ENCODE measurements around the gene CENPB. TPM values are rescaled to one million over a fixed set of nuclear protein-coding genes. Genes with fewer than 3 reads are reported as not detected.

Gene CENPB
- total RNA-seq, 1 experiment from 2014 or later = 108 TPM

- Histone ChIP-seq H3K4me1 (ENCODE audit: insufficient read depth, low read length, poor library complexity, severe bottlenecking) (peaks cover 14% of the 10 kb centered on the region), H3K27ac (ENCODE audit: low read depth, low read length, poor library complexity, severe bottlenecking) (peak overlapping the region; percentile 48), H3K9me3 (ENCODE audit: low read depth, low read length, poor library complexity, severe bottlenecking) (no peaks in the 10 kb centered on the region), H3K4me3 (ENCODE audit: low read depth, low read length, poor library complexity, severe bottlenecking) (no peak overlapping the region), H3K36me3 (ENCODE audit: insufficient read depth, low read length, poor library complexity, severe bottlenecking) (peaks cover 6% of the 10 kb centered on the region), H3K27me3 (replicated peaks; ENCODE audit: insufficient read depth, low read depth, low read length, poor library complexity) (no peaks in the 10 kb centered on the region)
- peak; percentile 73 for DNase-seq (ENCODE audit: low spot score)
- CTCF ChIA-PET = interaction anchor here (1.0 kb wide), 1 partner anchor 37 kb away, joined by 3 read pairs; the partner anchor contains the start of gene SPEF1
- intact Hi-C loops (cut with micrococcal nuclease; ENCODE audit: unreplicated experiment) = no loop called here
- POLR2A ChIA-PET (ENCODE audit: low non-redundant PET) = interaction anchor here (0.7 kb wide), 1 partner anchor 1171 kb away, joined by 14 read pairs; no protein-coding TSS in a partner anchor
- BruUV-seq (replicated peaks) = no TSS peak
- no peak for TF ChIP-seq EZH2 (IDR thresholded peaks at IDR 0.05; ENCODE audit: borderline replicate concordance, low read depth, low read length, poor library complexity, severe bottlenecking)
- peak; percentile 66 for TF ChIP-seq CTCF (conservative IDR thresholded peaks at IDR 0.05; ENCODE audit: low read depth, low read length)
These were observed 31.9 kb upstream of the CENPB start for GRCh38 chr20:3818155-3819151.

GRCh38 chr20:3815703-3816315 lies 29.3 kb upstream of the CENPB start:
- BruUV-seq (replicated peaks) = no TSS peak
- Histone ChIP-seq H3K36me3 (ENCODE audit: insufficient read depth, low read length, poor library complexity, severe bottlenecking) (no peaks in the 10 kb centered on the region), H3K27ac (ENCODE audit: low read depth, low read length, poor library complexity, severe bottlenecking) (no peak overlapping the region), H3K4me1 (ENCODE audit: insufficient read depth, low read length, poor library complexity, severe bottlenecking) (peaks cover 26% of the 10 kb centered on the region), H3K4me3 (ENCODE audit: low read depth, low read length, poor library complexity, severe bottlenecking) (no peak overlapping the region), H3K9me3 (ENCODE audit: low read depth, low read length, poor library complexity, severe bottlenecking) (no peaks in the 10 kb centered on the region), H3K27me3 (replicated peaks; ENCODE audit: insufficient read depth, low read depth, low read length, poor library complexity) (no peaks in the 10 kb centered on the region)
- POLR2A ChIA-PET (ENCODE audit: low non-redundant PET) = no interaction called here
- intact Hi-C loops (cut with micrococcal nuclease; ENCODE audit: unreplicated experiment) = no loop called here
- DNase-seq (ENCODE audit: low spot score) = no peak
- CTCF ChIA-PET = no interaction called here
- TF ChIP-seq CTCF (conservative IDR thresholded peaks at IDR 0.05; ENCODE audit: low read depth, low read length) (no peak), EZH2 (IDR thresholded peaks at IDR 0.05; ENCODE audit: borderline replicate concordance, low read depth, low read length, poor library complexity, severe bottlenecking) (no peak)

- Histone ChIP-seq H3K4me3 (ENCODE audit: low read depth, low read length, poor library complexity, severe bottlenecking) (no peak overlapping the region), H3K36me3 (ENCODE audit: insufficient read depth, low read length, poor library complexity, severe bottlenecking) (no peaks in the 10 kb centered on the region), H3K4me1 (ENCODE audit: insufficient read depth, low read length, poor library complexity, severe bottlenecking) (peaks cover 27% of the 10 kb centered on the region), H3K9me3 (ENCODE audit: low read depth, low read length, poor library complexity, severe bottlenecking) (no peaks in the 10 kb centered on the region), H3K27me3 (replicated peaks; ENCODE audit: insufficient read depth, low read depth, low read length, poor library complexity) (no peaks in the 10 kb centered on the region), H3K27ac (ENCODE audit: low read depth, low read length, poor library complexity, severe bottlenecking) (no peak overlapping the region)
- DNase-seq (ENCODE audit: low spot score) = no peak
- POLR2A ChIA-PET (ENCODE audit: low non-redundant PET) = no interaction called here
- CTCF ChIA-PET = no interaction called here
- intact Hi-C loops (cut with micrococcal nuclease; ENCODE audit: unreplicated experiment) = no loop called here
- no TSS peak for BruUV-seq (replicated peaks)
- no peak for TF ChIP-seq EZH2 (IDR thresholded peaks at IDR 0.05; ENCODE audit: borderline replicate concordance, low read depth, low read length, poor library complexity, severe bottlenecking)
- no peak for TF ChIP-seq CTCF (conservative IDR thresholded peaks at IDR 0.05; ENCODE audit: low read depth, low read length)
These were observed 28.5 kb upstream of the CENPB start for GRCh38 chr20:3814928-3815495.
